B cell (primary cell): ENCODE results near the gene LRFN4. TPM values are rescaled to one million over a fixed set of nuclear protein-coding genes. Genes with fewer than 3 reads are reported as not detected.

Source experiments
- ATAC-seq: fragments of 200-7000 bp; cut with Tn5 transposase; one replicate; pipeline ENCODE4 v1.10.0; 2021; ENCODE audit warnings: low read depth, mild to moderate bottlenecking, moderate number of reproducible peaks, moderate library complexity
- CTCF ChIA-PET: fragments of 350-600 bp; sonication (Branson Sonifier 250); formaldehyde crosslinking; loops from one replicate; lab custom pipeline; 2021; ENCODE audit warnings: antibody characterized with exemption, inconsistent platforms; lab: Charles Lee
- POLR2A ChIA-PET: fragments of 350-600 bp; sonication (Branson Sonifier 250); formaldehyde crosslinking; loops from one replicate; lab custom pipeline; 2021; ENCODE audit warnings: antibody characterized with exemption; lab: Charles Lee
- DNase-seq: peaks from one replicate; pipeline ENCODE4 v3.0.0; 2013
- H2AFZ ChIP-seq: 2 replicates; pipeline ENCODE4 v1.6.1; 2012; ENCODE audit warnings: mild to moderate bottlenecking, low read depth, low read length; ENCODE audit not compliant: insufficient read depth, poor library complexity, severe bottlenecking
- H3K27ac ChIP-seq, 2 donors: 1 replicate in 1 of 2; 2 replicates in 1 of 2; pipeline ENCODE4 v1.5.1; 2012 to 2013; ENCODE audit warnings: low read length in 2 of 2, mild to moderate bottlenecking in 2 of 2, moderate library complexity in 1 of 2
- H3K27me3 ChIP-seq, 4 experiments: fragments of 200-600 bp in 1 of 4; sonication (generic) in 1 of 4; replicated peaks in 1 of 4; 1 replicate in 2 of 4; 2 replicates in 2 of 4; pipeline versions ENCODE4 v1.6.1 to v1.7.0; 2013 to 2016; ENCODE audit warnings: low read length in 3 of 4, mild to moderate bottlenecking in 2 of 4, mixed read lengths in 1 of 4, moderate library complexity in 1 of 4; ENCODE audit not compliant: insufficient read depth in 4 of 4, control insufficient read depth in 3 of 4; ENCODE audit errors: control extremely low read depth in 1 of 4
- H3K36me3 ChIP-seq, 2 experiments: replicated peaks in 1 of 2; 1 replicate in 1 of 2; 2 replicates in 1 of 2; pipeline versions ENCODE4 v1.6.1 to v1.7.1; 2013; ENCODE audit warnings: low read length in 1 of 2; ENCODE audit not compliant: insufficient read depth in 2 of 2, control insufficient read depth in 1 of 2; ENCODE audit errors: control extremely low read depth in 1 of 2, extremely low read depth in 1 of 2
- H3K4me1 ChIP-seq, 2 donors: fragments of 200-600 bp in 1 of 2; sonication (generic) in 1 of 2; 1 replicate in 1 of 2; 2 replicates in 1 of 2; pipeline versions ENCODE4 v1.5.1 to v1.6.1; 2013 to 2017; ENCODE audit warnings: low read length in 2 of 2; ENCODE audit not compliant: control insufficient read depth in 2 of 2, insufficient read depth in 2 of 2
- H3K4me2 ChIP-seq: replicated peaks from 2 replicates; pipeline ENCODE3; 2012; ENCODE audit warnings: mild to moderate bottlenecking, low read depth, low read length; ENCODE audit not compliant: poor library complexity, severe bottlenecking
- H3K4me3 ChIP-seq, 5 experiments: fragments of 200-600 bp in 1 of 5; sonication (generic) in 1 of 5; 1 replicate in 3 of 5; 2 replicates in 2 of 5; pipeline versions ENCODE4 v1.5.1 to v1.7.0; 2011 to 2016; ENCODE audit warnings: low read length in 4 of 5, mild to moderate bottlenecking in 4 of 5, low read depth in 2 of 5, control low read depth in 1 of 5, moderate library complexity in 1 of 5; ENCODE audit not compliant: insufficient read depth in 1 of 5; ENCODE audit errors: control extremely low read depth in 1 of 5, extremely low read depth in 1 of 5
- H3K79me2 ChIP-seq: fragments of 200-600 bp; sonication (generic); one replicate; pipeline ENCODE4 v1.6.0; 2016; ENCODE audit warnings: low read length; ENCODE audit not compliant: control insufficient read depth, insufficient read depth
- H3K9ac ChIP-seq: fragments of 200-600 bp; sonication (generic); 2 replicates; pipeline ENCODE4 v1.6.1; 2017; ENCODE audit warnings: mild to moderate bottlenecking, low read length, moderate library complexity
- H3K9me3 ChIP-seq, 3 donors: one replicate each; pipeline versions ENCODE4 v1.6.1 to v1.7.1; 2013; ENCODE audit warnings: low read length in 2 of 3; ENCODE audit not compliant: control insufficient read depth in 2 of 3, insufficient read depth in 1 of 3; ENCODE audit errors: control extremely low read depth in 1 of 3
- H4K20me1 ChIP-seq: 2 replicates; pipeline ENCODE4 v1.6.0; 2012; ENCODE audit warnings: mild to moderate bottlenecking, low read length; ENCODE audit not compliant: insufficient read depth, control insufficient read depth, poor library complexity, severe bottlenecking
- H3K27ac Mint-ChIP-seq: one replicate; pipeline ENCODE4 v1.8.0; 2021; ENCODE audit warnings: mixed read lengths
- H3K27me3 Mint-ChIP-seq: one replicate; pipeline ENCODE4 v1.8.0; 2021; ENCODE audit warnings: mixed read lengths
- H3K4me1 Mint-ChIP-seq: one replicate; pipeline ENCODE4 v1.8.0; 2021; ENCODE audit warnings: mixed read lengths
- H3K4me3 Mint-ChIP-seq: one replicate; pipeline ENCODE4 v1.8.0; 2021; ENCODE audit warnings: mixed read lengths
- H3K9me3 Mint-ChIP-seq: one replicate; pipeline ENCODE4 v1.8.0; 2022; ENCODE audit warnings: mixed read lengths; ENCODE audit not compliant: insufficient read depth
- CTCF ChIP-seq: fragments of 200-600 bp; IDR thresholded peaks from one replicate; pipeline ENCODE4 v1.8.0; 2022; ENCODE audit warnings: antibody characterized with exemption, mild to moderate bottlenecking
- EZH2 ChIP-seq: IDR thresholded peaks from 2 replicates; pipeline ENCODE4 v1.6.1; 2012; ENCODE audit warnings: borderline replicate concordance, low read depth, mild to moderate bottlenecking, moderate library complexity, low read length; ENCODE audit not compliant: insufficient read depth, poor library complexity, severe bottlenecking
- WGBS: methylation state at CpG from one replicate; pipeline ENCODE4 v1.1.5; 2013; ENCODE audit warnings: missing lambda C conversion rate; ENCODE audit not compliant: insufficient coverage; 5-methylcytosine and 5-hydroxymethylcytosine counted together
- intact Hi-C: fragments of 100-400 bp; cut with micrococcal nuclease; formaldehyde crosslinking; loops from one replicate; pipeline ENCODE4 v1.10.0; 2022
- polyA plus RNA-seq: library from polyadenylated mRNA; depleted of rRNA; stranded (reverse); fragments of >200 nt; gene quantifications from 2 replicates; pipeline ENCODE4 v1.2.3, GENCODE V29; 2012
- total RNA-seq, 2 donors: library from RNA; stranded (reverse); fragments of 120-200 nt in 1 of 2; gene quantifications; 1 replicate in 1 of 2; 2 replicates in 1 of 2; pipeline versions ENCODE4 v1.2.3 to v1.2.4, GENCODE V29; 2013 to 2022

The LRFN4 gene
- total and polyA plus RNA-seq, 2 donors (not counting 1 experiment from before 2014, with no cell fraction given), result 7.1 to 12.1 TPM

GRCh38 chr11:66866511-66866986 lies 9.7 kb downstream of the LRFN4 start:
- no peak overlapping the region for H3K4me2 ChIP-seq
- H3K27me3 ChIP-seq, result no peaks in the 10 kb centered on the region
- H4K20me1 ChIP-seq, result no peaks in the 10 kb centered on the region
- Mint-ChIP-seq H3K9me3 (no peaks in the 10 kb centered on the region), H3K27ac (no peak overlapping the region), H3K4me1 (peaks cover 16% of the 10 kb centered on the region), H3K4me3 (no peak overlapping the region), H3K27me3 (no peaks in the 10 kb centered on the region)
- TF ChIP-seq EZH2, result no peak
- TF ChIP-seq CTCF, result no peak
- H3K36me3 ChIP-seq, result no peaks in the 10 kb centered on the region
- DNase-seq (no peak), ATAC-seq (no peak)
- intact Hi-C loops, result no loop called here
- H3K4me3 ChIP-seq, result no peak overlapping the region
- no peaks in the 10 kb centered on the region for H3K79me2 ChIP-seq
- no peak overlapping the region for H3K27ac ChIP-seq
- H3K9me3 ChIP-seq, result no peaks in the 10 kb centered on the region
- no peak overlapping the region for H3K9ac ChIP-seq
- H3K4me1 ChIP-seq, result peaks cover 4 to 10% of the 10 kb centered on the region in 2 donors
- H2AFZ ChIP-seq, result no peak overlapping the region
- ChIA-PET CTCF (interaction anchor here (0.6 to 1.7 kb wide), 3 partner anchors 23 to 435 kb away, joined by 3 to 4 read pairs (median 4); partner anchors contain the start of gene RCE1), POLR2A (no interaction called here)
- WGBS, result 91% methylated on average over 7 of the region's 7 CpGs

GRCh38 chr11:66867425-66868040 lies 10.7 kb downstream of the LRFN4 start:
- ChIA-PET POLR2A (no interaction called here), CTCF (interaction anchor here (0.6 to 1.7 kb wide), 7 partner anchors 15 to 401 kb away, joined by 3 to 5 read pairs (median 3); partner anchors contain the start of genes PELI3 and RCE1)
- Histone ChIP-seq H3K4me2 (no peak overlapping the region), H4K20me1 (no peaks in the 10 kb centered on the region), H3K27me3 (no peaks in the 10 kb centered on the region), H3K79me2 (no peaks in the 10 kb centered on the region), H3K36me3 (no peaks in the 10 kb centered on the region), H3K27ac (no peak overlapping the region), H3K4me1 (peaks cover 4 to 10% of the 10 kb centered on the region in 2 donors), H3K9me3 (no peaks in the 10 kb centered on the region), H3K9ac (no peak overlapping the region), H3K4me3 (no peak overlapping the region), H2AFZ (no peak overlapping the region)
- DNase-seq (no peak), ATAC-seq (no peak)
- H3K4me1 Mint-ChIP-seq, result peaks cover 16% of the 10 kb centered on the region
- H3K27me3 Mint-ChIP-seq, result no peaks in the 10 kb centered on the region
- no peak overlapping the region for H3K4me3 Mint-ChIP-seq
- 85% methylated on average over 9 of the region's 14 CpGs for WGBS
- H3K27ac Mint-ChIP-seq, result no peak overlapping the region
- no peaks in the 10 kb centered on the region for H3K9me3 Mint-ChIP-seq
- TF ChIP-seq EZH2 (no peak), CTCF (no peak)
- intact Hi-C loops, result loop anchor here (1.0 to 2.0 kb wide), 4 partner anchors 24 to 173 kb away; partner anchors contain the start of gene RCE1
